ENCODE results near the gene SPECC1.
A peak's percentile ranks its signal among the peaks of the same experiment; 100 is the strongest.

The SPECC1 gene

GRCh38 chr17:20149251-20149650 is 140.1 kb downstream of the SPECC1 start:
- CTCF ChIA-PET = no interaction called here
- POLR2A ChIA-PET = no interaction called here
- no peak for DNase-seq (ENCODE audit: extremely low spot score)
- no peak for TF ChIP-seq ELF4 (IDR thresholded peaks at IDR 0.05)
- TF ChIP-seq CTBP1 (IDR thresholded peaks at IDR 0.05; ENCODE audit: borderline replicate concordance) = no peak
- TF ChIP-seq TARDBP (IDR thresholded peaks at IDR 0.05) = no peak
- TF ChIP-seq BHLHE40 (IDR thresholded peaks at IDR 0.05; ENCODE audit: borderline replicate concordance) = no peak
- TF ChIP-seq ARNT (IDR thresholded peaks at IDR 0.05) = no peak

- TF ChIP-seq NFRKB (IDR thresholded peaks at IDR 0.05) (no peak), FOXM1 (IDR thresholded peaks at IDR 0.05; ENCODE audit: borderline replicate concordance) (no peak), TARDBP (IDR thresholded peaks at IDR 0.05) (no peak), ARNT (IDR thresholded peaks at IDR 0.05) (no peak), FOXA1 (IDR thresholded peaks at IDR 0.05) (no peak), CTBP1 (IDR thresholded peaks at IDR 0.05; ENCODE audit: borderline replicate concordance) (no peak), ZNF384 (IDR thresholded peaks at IDR 0.05) (no peak), BHLHE40 (IDR thresholded peaks at IDR 0.05; ENCODE audit: borderline replicate concordance) (no peak), HDGF (IDR thresholded peaks at IDR 0.05; ENCODE audit: borderline replicate concordance) (no peak)
- ChIA-PET POLR2A (no interaction called here), CTCF (no interaction called here)
- no peak for DNase-seq (ENCODE audit: extremely low spot score)
These were observed 142.0 kb downstream of the SPECC1 start for GRCh38 chr17:20151174-20151573.

GRCh38 chr17:20153231-20153630 is 144.1 kb downstream of the SPECC1 start:
- ChIA-PET POLR2A (interaction anchor here (1.1 kb wide), 1 partner anchor 11 kb away, joined by 3 read pairs; no protein-coding TSS in a partner anchor), CTCF (interaction anchor here (0.6 kb wide), 1 partner anchor 122 kb away, joined by 3 read pairs; no protein-coding TSS in a partner anchor)
- TF ChIP-seq FOXM1 (IDR thresholded peaks at IDR 0.05; ENCODE audit: borderline replicate concordance) = no peak
- no peak for TF ChIP-seq CTBP1 (IDR thresholded peaks at IDR 0.05; ENCODE audit: borderline replicate concordance)
- TF ChIP-seq ELF4 (IDR thresholded peaks at IDR 0.05) = no peak
- no peak for TF ChIP-seq PKNOX1 (IDR thresholded peaks at IDR 0.05)
- TF ChIP-seq SP1 (IDR thresholded peaks at IDR 0.05) = no peak
- TF ChIP-seq L3MBTL2 (conservative IDR thresholded peaks at IDR 0.05) = no peak
- no peak for TF ChIP-seq BHLHE40 (IDR thresholded peaks at IDR 0.05; ENCODE audit: borderline replicate concordance)
- no peak for TF ChIP-seq FOXK2 (IDR thresholded peaks at IDR 0.05)
- TF ChIP-seq ZNF384 (IDR thresholded peaks at IDR 0.05) = no peak
- no peak for TF ChIP-seq FOXA1 (IDR thresholded peaks at IDR 0.05)
- no peak for TF ChIP-seq SUZ12 (IDR thresholded peaks at IDR 0.05)
- TF ChIP-seq TARDBP (IDR thresholded peaks at IDR 0.05) = no peak
- no peak for DNase-seq (ENCODE audit: extremely low spot score)

- no peak for DNase-seq (ENCODE audit: extremely low spot score)
- TF ChIP-seq TARDBP (IDR thresholded peaks at IDR 0.05) (no peak), FOXM1 (IDR thresholded peaks at IDR 0.05; ENCODE audit: borderline replicate concordance) (no peak), CTBP1 (IDR thresholded peaks at IDR 0.05; ENCODE audit: borderline replicate concordance) (no peak), NFRKB (IDR thresholded peaks at IDR 0.05) (no peak), ELF4 (IDR thresholded peaks at IDR 0.05) (no peak), FOXK2 (IDR thresholded peaks at IDR 0.05) (no peak), HDGF (IDR thresholded peaks at IDR 0.05; ENCODE audit: borderline replicate concordance) (no peak), LEF1 (IDR thresholded peaks at IDR 0.05; ENCODE audit: borderline replicate concordance) (no peak), SUZ12 (IDR thresholded peaks at IDR 0.05) (no peak), PKNOX1 (IDR thresholded peaks at IDR 0.05) (no peak), SP1 (IDR thresholded peaks at IDR 0.05) (no peak), ARNT (IDR thresholded peaks at IDR 0.05) (no peak), FOXA1 (IDR thresholded peaks at IDR 0.05) (no peak), BHLHE40 (IDR thresholded peaks at IDR 0.05; ENCODE audit: borderline replicate concordance) (no peak)
- ChIA-PET POLR2A (no interaction called here), CTCF (no interaction called here)
These were observed 145.3 kb downstream of the SPECC1 start for GRCh38 chr17:20154286-20155000.

- CTCF ChIA-PET = no interaction called here
- peak; percentile 99 for DNase-seq (ENCODE audit: extremely low spot score)
- POLR2A ChIA-PET = interaction anchor here (0.7 to 1.0 kb wide), 4 partner anchors 9 to 63 kb away, joined by 3 to 5 read pairs (median 4); no protein-coding TSS in a partner anchor
- no peak for TF ChIP-seq CTBP1 (IDR thresholded peaks at IDR 0.05; ENCODE audit: borderline replicate concordance)
- peak; percentile 74 for TF ChIP-seq PKNOX1 (IDR thresholded peaks at IDR 0.05)
These were observed 146.4 kb downstream of the SPECC1 start for GRCh38 chr17:20155258-20156195.

Data from HEK293T (cell line).